GM20000 (cell line): Measurements from ENCODE around the gene ADAMTS5.

ENCODE experiments used
- DNase-seq: peaks from one replicate; pipeline ENCODE4 v3.0.0; 2012; ENCODE audit warnings: low spot score
- CTCF ChIP-seq: IDR thresholded peaks from 2 replicates; pipeline ENCODE4 v1.5.1; 2012; ENCODE audit warnings: mild to moderate bottlenecking, control low read depth; ENCODE audit errors: extremely low read depth, missing control alignments

ADAMTS5 gene

GRCh38 chr21:26918323-26919079 is 48.4 kb downstream of the ADAMTS5 start:
- TF ChIP-seq CTCF: no peak
- DNase-seq: no peak

- DNase-seq: no peak
- TF ChIP-seq CTCF: no peak
Observed at GRCh38 chr21:26916799-26917198, 50.1 kb downstream of the ADAMTS5 start.

GRCh38 chr21:26914557-26914956 is 52.3 kb downstream of the ADAMTS5 start:
- no peak for TF ChIP-seq CTCF
- no peak for DNase-seq

- no peak for TF ChIP-seq CTCF
- no peak for DNase-seq
Observed at GRCh38 chr21:26912466-26912865, 54.4 kb downstream of the ADAMTS5 start.

DNA sequence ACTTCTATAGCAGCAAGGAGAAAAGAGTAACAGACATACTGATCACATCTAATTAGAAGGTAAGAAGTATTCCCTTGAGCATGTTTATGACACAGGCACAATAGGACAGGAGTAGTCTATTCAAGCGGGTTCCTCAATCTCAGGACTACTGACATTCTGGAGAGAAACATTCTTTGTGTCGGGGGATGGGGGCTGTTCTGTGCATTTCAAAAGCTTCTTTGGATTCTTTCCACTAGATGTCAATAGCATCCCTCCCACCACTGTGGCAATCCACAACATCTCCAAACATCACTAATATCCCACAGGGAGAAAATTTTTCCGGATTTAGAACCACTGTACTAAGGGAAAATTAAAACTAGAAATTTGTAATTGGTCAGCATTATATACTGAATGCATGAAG is 56.9 kb downstream of the ADAMTS5 start:
- no peak for DNase-seq
- no peak for TF ChIP-seq CTCF

DNA sequence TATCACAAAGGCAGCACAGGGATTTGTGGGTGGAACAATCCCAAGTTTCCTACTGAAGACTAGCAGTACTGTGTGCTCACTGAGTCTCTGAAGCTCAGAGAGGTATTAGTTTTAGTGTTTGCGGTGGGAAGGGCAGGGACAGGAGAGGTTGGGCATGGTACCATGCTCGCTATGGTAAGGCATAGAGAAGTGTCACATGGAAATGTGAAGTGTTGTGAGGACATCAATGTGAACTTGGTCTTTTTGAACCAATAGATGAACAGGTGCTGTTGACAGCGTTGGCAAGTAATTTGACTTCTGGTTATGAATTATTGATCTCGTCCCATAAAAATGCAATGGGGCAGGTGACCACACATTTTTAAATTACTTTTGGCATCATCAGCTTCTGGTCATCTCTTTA is 65.9 kb downstream of the ADAMTS5 start:
- no peak for TF ChIP-seq CTCF
- DNase-seq: no peak

DNA sequence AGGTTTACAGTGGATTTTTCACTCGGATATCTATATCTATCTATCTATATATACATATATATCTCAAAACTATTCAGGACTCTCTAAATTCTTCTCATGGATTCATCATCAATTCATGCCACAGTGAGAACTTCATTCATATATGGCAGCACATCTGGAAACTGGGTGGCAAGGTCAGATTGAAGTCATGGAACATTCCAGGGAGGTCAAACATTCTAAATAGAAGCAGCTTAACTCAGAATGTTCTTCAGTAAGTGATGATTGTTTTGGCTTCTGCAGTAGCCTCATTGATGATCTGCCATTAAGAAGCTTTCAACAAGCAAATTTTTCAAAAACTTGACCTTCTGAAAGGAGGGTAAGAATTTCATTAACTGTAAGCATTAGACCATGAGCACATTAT is 74.7 kb downstream of the ADAMTS5 start:
- no peak for DNase-seq
- no peak for TF ChIP-seq CTCF
